ENCODE measurements around the gene SLC22A13.
A peak's percentile ranks its signal among the peaks of the same experiment; 100 is the strongest.

The SLC22A13 gene, protein sequence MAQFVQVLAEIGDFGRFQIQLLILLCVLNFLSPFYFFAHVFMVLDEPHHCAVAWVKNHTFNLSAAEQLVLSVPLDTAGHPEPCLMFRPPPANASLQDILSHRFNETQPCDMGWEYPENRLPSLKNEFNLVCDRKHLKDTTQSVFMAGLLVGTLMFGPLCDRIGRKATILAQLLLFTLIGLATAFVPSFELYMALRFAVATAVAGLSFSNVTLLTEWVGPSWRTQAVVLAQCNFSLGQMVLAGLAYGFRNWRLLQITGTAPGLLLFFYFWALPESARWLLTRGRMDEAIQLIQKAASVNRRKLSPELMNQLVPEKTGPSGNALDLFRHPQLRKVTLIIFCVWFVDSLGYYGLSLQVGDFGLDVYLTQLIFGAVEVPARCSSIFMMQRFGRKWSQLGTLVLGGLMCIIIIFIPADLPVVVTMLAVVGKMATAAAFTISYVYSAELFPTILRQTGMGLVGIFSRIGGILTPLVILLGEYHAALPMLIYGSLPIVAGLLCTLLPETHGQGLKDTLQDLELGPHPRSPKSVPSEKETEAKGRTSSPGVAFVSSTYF

DNA sequence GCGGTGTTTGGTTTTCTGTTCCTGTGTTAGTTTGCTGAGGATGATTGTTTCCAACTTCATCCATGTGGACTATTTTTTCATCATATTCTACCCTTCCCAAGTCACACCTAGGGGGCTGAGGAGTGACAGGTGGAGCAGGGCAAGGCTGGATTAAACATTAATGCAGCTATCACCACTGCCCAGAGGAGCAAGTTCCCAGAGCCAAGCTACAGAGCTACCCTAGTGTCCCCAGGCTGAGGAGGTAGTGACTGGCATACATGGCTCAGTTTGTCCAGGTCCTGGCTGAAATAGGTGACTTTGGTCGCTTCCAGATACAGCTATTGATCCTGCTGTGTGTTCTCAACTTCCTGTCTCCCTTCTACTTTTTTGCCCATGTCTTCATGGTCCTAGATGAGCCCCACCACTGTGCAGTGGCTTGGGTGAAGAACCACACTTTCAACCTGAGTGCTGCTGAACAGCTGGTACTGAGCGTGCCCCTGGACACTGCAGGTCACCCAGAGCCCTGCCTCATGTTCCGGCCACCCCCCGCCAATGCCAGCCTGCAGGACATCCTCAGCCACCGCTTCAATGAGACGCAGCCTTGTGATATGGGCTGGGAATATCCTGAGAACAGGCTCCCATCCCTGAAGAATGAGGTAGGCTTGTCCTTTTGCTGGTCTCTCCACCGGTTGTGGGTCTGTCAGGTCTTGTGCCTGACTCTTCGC is at the start of gene SLC22A13:
SLC22A13 (plus strand) TSS at position 209 of the 704 bp plus-strand sequence; CDS start at position 258, 49 bp downstream.
- Histone ChIP-seq H3K9me3 (ENCODE audit: control insufficient read depth, low read length) (no peaks in the 10 kb centered on the region), H3K27me3 (replicated peaks; ENCODE audit: control insufficient read depth, insufficient read depth, low read length) (no peaks in the 10 kb centered on the region)

DNA sequence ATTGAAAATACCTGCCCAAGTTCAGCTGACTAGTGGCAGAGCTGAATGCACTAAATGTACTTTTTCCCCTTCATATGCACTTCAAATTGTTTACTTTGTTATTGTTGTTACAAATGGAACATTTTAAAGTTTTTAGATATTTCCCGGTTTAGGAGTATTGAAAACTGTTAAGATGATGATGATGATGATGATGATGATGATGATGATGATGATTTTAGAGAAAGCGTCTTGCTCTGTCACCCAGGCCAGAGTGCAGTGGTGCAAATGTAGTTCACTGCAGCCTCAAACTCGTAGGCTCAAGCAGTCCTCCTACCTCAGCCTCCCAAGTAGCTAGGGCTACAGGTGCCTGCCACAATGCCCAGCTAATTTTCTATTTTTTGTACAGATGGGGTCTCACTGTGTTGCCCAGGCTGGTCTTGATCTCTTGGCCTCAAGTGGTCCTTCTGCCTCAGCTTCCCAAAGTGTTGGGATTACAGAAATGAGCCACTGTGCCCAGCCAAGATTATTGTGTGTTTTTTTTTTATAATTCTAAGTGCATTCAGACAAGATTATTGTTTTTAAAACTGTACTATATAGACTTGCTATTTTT is 45.9 kb upstream of the SLC22A13 start:
- Histone ChIP-seq H3K9ac (ENCODE audit: low read length) (no peak overlapping the region), H3K36me3 (ENCODE audit: control insufficient read depth, insufficient read depth, low read length, severe bottlenecking) (peaks cover 49% of the 10 kb centered on the region)

More for the DNA sequence above, at the start of gene SLC22A13:
- DNase-seq (ENCODE audit: low read depth), result no peak
- H3K9ac ChIP-seq (ENCODE audit: low read length), result no peak within 1 kb of the TSS
- no peak within 1 kb of the TSS for H3K4me3 ChIP-seq (ENCODE audit: low read length)
- no peaks in the 10 kb centered on the region for H3K4me1 ChIP-seq (ENCODE audit: control insufficient read depth, insufficient read depth, low read length)
- peaks cover 4% of the 10 kb centered on the region for H3K36me3 ChIP-seq (ENCODE audit: control insufficient read depth, insufficient read depth, low read length, severe bottlenecking)

DNA sequence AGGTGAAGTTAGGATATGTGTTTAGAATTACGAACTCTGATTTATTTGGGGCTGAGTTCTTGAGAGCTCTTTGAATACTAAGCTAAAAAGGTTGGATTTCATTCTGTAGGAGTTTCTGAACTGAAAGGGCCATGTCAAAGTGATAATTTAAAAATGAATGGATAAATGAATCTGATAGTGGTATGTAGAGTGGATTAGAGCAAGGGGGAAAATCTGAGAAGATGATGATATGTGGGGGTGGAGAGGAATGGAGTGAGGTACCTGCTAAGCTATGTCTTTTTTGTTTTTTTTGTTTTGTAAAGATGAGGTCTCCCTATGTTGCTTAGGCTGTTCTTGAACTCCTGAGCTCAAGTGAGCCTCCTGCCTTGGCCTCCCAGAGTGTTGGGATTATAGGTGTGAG is 44.6 kb upstream of the SLC22A13 start:
- Histone ChIP-seq H3K9ac (ENCODE audit: low read length) (no peak overlapping the region), H3K36me3 (ENCODE audit: control insufficient read depth, insufficient read depth, low read length, severe bottlenecking) (peaks cover 57% of the 10 kb centered on the region), H3K4me3 (ENCODE audit: low read length) (no peak overlapping the region)

More for the DNA sequence above, 45.9 kb upstream of the SLC22A13 start:
- Histone ChIP-seq H3K4me3 (ENCODE audit: low read length) (no peak overlapping the region), H3K4me1 (ENCODE audit: control insufficient read depth, insufficient read depth, low read length) (no peaks in the 10 kb centered on the region), H3K27me3 (replicated peaks; ENCODE audit: control insufficient read depth, insufficient read depth, low read length) (no peaks in the 10 kb centered on the region), H3K9me3 (ENCODE audit: control insufficient read depth, low read length) (no peaks in the 10 kb centered on the region)
- DNase-seq (ENCODE audit: low read depth), result no peak

DNA sequence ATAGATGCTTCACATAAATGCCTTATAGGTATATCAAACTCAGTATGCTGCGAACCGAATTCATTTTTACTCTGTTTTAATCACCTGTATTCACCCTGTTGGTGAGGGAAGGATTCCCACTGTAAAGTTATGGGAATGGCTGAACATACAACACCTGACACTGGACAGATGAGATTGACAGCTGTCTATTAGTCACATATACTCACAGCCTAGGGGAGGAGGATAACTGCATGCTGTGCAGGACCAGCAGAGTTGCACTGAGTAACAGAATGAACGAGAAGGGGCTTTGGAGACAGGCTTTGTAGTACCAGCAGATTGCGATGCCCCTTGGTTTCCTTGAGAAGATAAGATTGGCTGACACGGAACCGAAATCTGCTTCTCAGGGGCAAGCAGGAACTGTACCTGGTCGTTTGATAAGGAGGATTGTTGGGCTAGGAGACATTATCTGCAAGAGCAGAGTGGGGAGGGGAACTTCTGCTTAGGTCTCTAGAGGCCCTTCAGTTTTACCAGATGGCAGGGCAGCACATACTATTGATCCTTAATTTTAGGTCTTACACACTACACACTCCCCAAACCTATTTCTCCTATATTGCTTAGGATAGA is 43.5 kb upstream of the SLC22A13 start:
- Histone ChIP-seq H3K4me3 (ENCODE audit: low read length) (no peak overlapping the region), H3K9me3 (ENCODE audit: control insufficient read depth, low read length) (no peaks in the 10 kb centered on the region), H3K4me1 (ENCODE audit: control insufficient read depth, insufficient read depth, low read length) (peaks cover 15% of the 10 kb centered on the region), H3K27me3 (replicated peaks; ENCODE audit: control insufficient read depth, insufficient read depth, low read length) (no peaks in the 10 kb centered on the region), H3K9ac (ENCODE audit: low read length) (no peak overlapping the region), H3K36me3 (ENCODE audit: control insufficient read depth, insufficient read depth, low read length, severe bottlenecking) (peaks cover 55% of the 10 kb centered on the region)
- DNase-seq (ENCODE audit: low read depth), result no peak

More for the DNA sequence above, 44.6 kb upstream of the SLC22A13 start:
- H3K9me3 ChIP-seq (ENCODE audit: control insufficient read depth, low read length), result no peaks in the 10 kb centered on the region
- no peaks in the 10 kb centered on the region for H3K27me3 ChIP-seq (replicated peaks; ENCODE audit: control insufficient read depth, insufficient read depth, low read length)
- DNase-seq (ENCODE audit: low read depth), result no peak
- peaks cover 7% of the 10 kb centered on the region for H3K4me1 ChIP-seq (ENCODE audit: control insufficient read depth, insufficient read depth, low read length)

DNA sequence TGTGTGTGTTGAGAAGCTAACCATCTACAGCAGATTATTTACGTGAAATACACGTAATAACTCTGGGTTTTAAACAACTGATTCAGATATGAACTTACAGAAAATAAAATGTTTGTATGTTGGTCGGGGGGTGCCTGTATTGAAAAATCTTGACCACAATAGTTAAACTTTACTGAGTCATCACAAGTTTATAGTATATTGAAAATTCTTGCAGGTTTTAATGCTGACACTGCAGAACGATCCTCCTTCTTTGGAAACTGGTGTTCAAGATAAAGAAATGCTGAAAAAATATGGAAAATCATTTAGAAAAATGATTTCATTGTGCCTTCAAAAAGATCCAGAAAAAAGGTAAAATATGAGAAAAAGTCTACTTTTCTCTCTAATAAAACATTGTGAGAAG is 41.3 kb upstream of the SLC22A13 start:
- H3K9ac ChIP-seq (ENCODE audit: low read length), result no peak overlapping the region
- peaks cover 44% of the 10 kb centered on the region for H3K36me3 ChIP-seq (ENCODE audit: control insufficient read depth, insufficient read depth, low read length, severe bottlenecking)
- peaks cover 33% of the 10 kb centered on the region for H3K4me1 ChIP-seq (ENCODE audit: control insufficient read depth, insufficient read depth, low read length)
- no peak overlapping the region for H3K4me3 ChIP-seq (ENCODE audit: low read length)
- DNase-seq (ENCODE audit: low read depth), result no peak
- H3K9me3 ChIP-seq (ENCODE audit: control insufficient read depth, low read length), result no peaks in the 10 kb centered on the region
- H3K27me3 ChIP-seq (replicated peaks; ENCODE audit: control insufficient read depth, insufficient read depth, low read length), result no peaks in the 10 kb centered on the region

DNA sequence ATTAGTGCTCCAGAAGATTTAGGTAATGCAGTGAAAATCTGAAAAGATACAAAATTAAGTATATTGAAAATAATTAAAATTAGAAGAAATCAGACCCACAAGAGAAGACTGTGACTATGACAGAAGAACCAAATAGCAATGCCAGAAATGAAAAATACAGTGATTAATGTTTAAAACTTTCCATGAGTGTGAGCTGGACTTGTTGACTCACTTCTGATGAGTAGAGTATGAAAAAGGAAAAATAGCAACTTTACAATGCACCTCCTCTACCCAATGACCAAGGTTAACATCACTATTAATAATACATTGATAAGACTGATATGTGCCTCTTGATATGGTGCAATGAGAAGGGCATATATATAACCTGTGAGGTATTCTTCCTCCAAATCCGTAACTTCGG is 39.3 kb upstream of the SLC22A13 start:
- no peaks in the 10 kb centered on the region for H3K27me3 ChIP-seq (replicated peaks; ENCODE audit: control insufficient read depth, insufficient read depth, low read length)
- H3K9me3 ChIP-seq (ENCODE audit: control insufficient read depth, low read length), result no peaks in the 10 kb centered on the region
- no peak overlapping the region for H3K9ac ChIP-seq (ENCODE audit: low read length)
- peaks cover 59% of the 10 kb centered on the region for H3K36me3 ChIP-seq (ENCODE audit: control insufficient read depth, insufficient read depth, low read length, severe bottlenecking)
- peaks cover 37% of the 10 kb centered on the region for H3K4me1 ChIP-seq (ENCODE audit: control insufficient read depth, insufficient read depth, low read length)
- H3K4me3 ChIP-seq (ENCODE audit: low read length), result peak overlapping the region; percentile 18
- DNase-seq (ENCODE audit: low read depth), result peak; percentile 32

DNA sequence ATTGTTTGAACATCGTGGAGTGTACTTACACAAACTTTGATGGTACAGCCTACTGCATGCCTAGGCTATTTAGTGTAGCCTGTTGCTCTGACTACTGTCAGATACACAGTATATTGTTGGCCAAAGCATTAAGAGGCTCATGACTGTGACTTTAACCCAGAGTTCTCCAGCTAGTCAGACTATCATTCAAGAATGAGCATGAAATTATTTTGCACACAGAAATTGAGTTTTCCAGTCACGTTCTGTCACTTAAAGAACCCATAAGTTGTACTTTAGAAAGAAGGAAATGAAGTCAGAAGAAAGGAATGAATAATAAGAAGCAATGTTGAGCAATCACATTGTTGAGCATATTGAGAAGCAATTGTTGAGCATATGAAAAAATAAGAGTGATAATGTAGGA is 37.6 kb upstream of the SLC22A13 start:
- peak; percentile 90 for DNase-seq (ENCODE audit: low read depth)
- no peaks in the 10 kb centered on the region for H3K9me3 ChIP-seq (ENCODE audit: control insufficient read depth, low read length)
- H3K4me1 ChIP-seq (ENCODE audit: control insufficient read depth, insufficient read depth, low read length), result peaks cover 37% of the 10 kb centered on the region
- peak overlapping the region; percentile 1 for H3K4me3 ChIP-seq (ENCODE audit: low read length)
- no peak overlapping the region for H3K9ac ChIP-seq (ENCODE audit: low read length)
- H3K36me3 ChIP-seq (ENCODE audit: control insufficient read depth, insufficient read depth, low read length, severe bottlenecking), result peaks cover 61% of the 10 kb centered on the region
- H3K27me3 ChIP-seq (replicated peaks; ENCODE audit: control insufficient read depth, insufficient read depth, low read length), result no peaks in the 10 kb centered on the region

DNA sequence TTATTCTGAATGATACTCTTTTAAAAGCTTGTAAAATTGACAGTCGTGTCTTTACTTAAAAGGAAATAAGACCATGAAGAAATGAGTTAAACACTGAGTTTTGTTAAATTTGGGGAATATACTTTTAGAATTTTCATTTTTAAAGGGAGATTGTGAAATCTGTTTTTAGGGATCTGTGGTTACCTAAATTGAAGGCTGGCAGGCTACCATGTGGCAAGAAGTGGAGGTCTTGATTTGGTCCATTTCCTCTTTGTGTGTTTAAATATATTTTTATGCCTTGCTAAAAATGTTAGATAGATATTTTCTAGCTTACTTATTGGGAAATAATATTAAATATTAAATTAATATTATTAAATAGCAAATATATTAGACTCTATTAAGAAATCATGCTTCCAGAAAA is 36.6 kb upstream of the SLC22A13 start:
- H3K9me3 ChIP-seq (ENCODE audit: control insufficient read depth, low read length), result no peaks in the 10 kb centered on the region
- peaks cover 37% of the 10 kb centered on the region for H3K4me1 ChIP-seq (ENCODE audit: control insufficient read depth, insufficient read depth, low read length)
- H3K9ac ChIP-seq (ENCODE audit: low read length), result no peak overlapping the region
- H3K27me3 ChIP-seq (replicated peaks; ENCODE audit: control insufficient read depth, insufficient read depth, low read length), result no peaks in the 10 kb centered on the region
- DNase-seq (ENCODE audit: low read depth), result peak; percentile 67
- peaks cover 66% of the 10 kb centered on the region for H3K36me3 ChIP-seq (ENCODE audit: control insufficient read depth, insufficient read depth, low read length, severe bottlenecking)
- no peak overlapping the region for H3K4me3 ChIP-seq (ENCODE audit: low read length)

DNA sequence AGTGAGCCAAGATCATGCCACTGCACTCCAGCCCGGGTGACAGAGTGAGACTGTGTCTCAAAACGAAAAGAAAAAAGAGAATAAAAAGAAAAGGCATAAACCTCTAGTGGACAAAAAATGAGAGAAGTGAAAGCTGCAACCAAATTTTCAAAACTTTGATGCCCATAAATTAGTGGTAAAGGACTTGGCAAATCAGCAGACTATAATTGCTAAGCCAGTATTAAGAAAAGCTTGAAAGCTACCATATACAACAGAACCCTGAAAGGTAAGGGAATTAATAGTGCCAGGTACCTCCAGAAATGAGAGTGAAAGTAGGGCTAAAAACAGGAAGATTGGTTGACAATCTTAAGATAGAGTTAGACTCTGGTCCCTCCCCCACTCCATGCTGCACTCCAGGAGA is 32.9 kb upstream of the SLC22A13 start:
- Histone ChIP-seq H3K9me3 (ENCODE audit: control insufficient read depth, low read length) (peaks cover 4% of the 10 kb centered on the region), H3K9ac (ENCODE audit: low read length) (no peak overlapping the region), H3K27me3 (replicated peaks; ENCODE audit: control insufficient read depth, insufficient read depth, low read length) (no peaks in the 10 kb centered on the region), H3K36me3 (ENCODE audit: control insufficient read depth, insufficient read depth, low read length, severe bottlenecking) (peaks cover 76% of the 10 kb centered on the region), H3K4me3 (ENCODE audit: low read length) (no peak overlapping the region), H3K4me1 (ENCODE audit: control insufficient read depth, insufficient read depth, low read length) (peaks cover 19% of the 10 kb centered on the region)
- DNase-seq (ENCODE audit: low read depth), result no peak

DNA sequence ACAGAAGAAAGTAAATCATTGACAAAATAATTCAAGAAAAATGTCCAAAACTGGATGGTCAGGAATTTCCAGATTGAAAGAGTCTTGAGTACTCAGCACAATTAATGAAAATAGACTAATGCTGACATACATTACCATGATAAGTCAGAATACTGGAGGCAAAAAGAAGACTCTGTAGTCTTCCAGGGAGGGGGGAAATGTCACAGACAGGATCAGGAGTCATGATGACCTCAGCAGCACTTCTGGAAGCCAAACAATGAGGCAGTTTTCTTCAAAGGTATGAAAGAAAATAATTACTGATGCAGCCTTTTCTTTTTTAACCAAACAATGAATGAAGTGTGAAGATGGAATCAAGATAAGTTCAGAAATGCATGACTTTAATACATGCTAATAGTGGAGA is 30.1 kb upstream of the SLC22A13 start:
- Histone ChIP-seq H3K36me3 (ENCODE audit: control insufficient read depth, insufficient read depth, low read length, severe bottlenecking) (peaks cover 96% of the 10 kb centered on the region), H3K4me1 (ENCODE audit: control insufficient read depth, insufficient read depth, low read length) (no peaks in the 10 kb centered on the region), H3K4me3 (ENCODE audit: low read length) (no peak overlapping the region), H3K27me3 (replicated peaks; ENCODE audit: control insufficient read depth, insufficient read depth, low read length) (no peaks in the 10 kb centered on the region), H3K9ac (ENCODE audit: low read length) (no peak overlapping the region), H3K9me3 (ENCODE audit: control insufficient read depth, low read length) (peaks cover 17% of the 10 kb centered on the region)
- no peak for DNase-seq (ENCODE audit: low read depth)
